H1 (cell line): Measurements from ENCODE around the gene BNIP5. TPM values are rescaled to one million over a fixed set of nuclear protein-coding genes. Genes with fewer than 3 reads are reported as not detected.

Experiments
- CHD2 ChIP-seq: IDR thresholded peaks from 2 replicates; pipeline ENCODE4 v1.6.1; 2012; ENCODE audit warnings: low read length, improper control_type of control experiment
- CHD7 ChIP-seq: fragments of 300-600 bp; sonication (generic); IDR thresholded peaks from 2 replicates; pipeline ENCODE4 v1.7.1; 2012; ENCODE audit warnings: low read length, moderate library complexity, mild to moderate bottlenecking, inconsistent platforms; ENCODE audit not compliant: insufficient replicate concordance
- JUND ChIP-seq: IDR thresholded peaks from 2 replicates; pipeline ENCODE4 v1.6.1; 2011; ENCODE audit warnings: mild to moderate bottlenecking, improper control_type of control experiment, low read length
- NANOG ChIP-seq: IDR thresholded peaks from 2 replicates; pipeline ENCODE4 v1.6.1; 2011; ENCODE audit warnings: low read length, low read depth, mild to moderate bottlenecking, inconsistent platforms; ENCODE audit not compliant: insufficient read depth, poor library complexity, severe bottlenecking
- TEAD4 ChIP-seq: IDR thresholded peaks from 2 replicates; pipeline ENCODE4 v1.6.1; 2012; ENCODE audit warnings: low read depth, low read length, inconsistent platforms, mixed read lengths
- polyA plus RNA-seq, 7 experiments: library from polyadenylated mRNA; depleted of rRNA in 3 of 7; stranded (reverse) in 5 of 7; unstranded in 2 of 7; fragments of >200 nt in 5 of 7; fragments of 200-250 nt in 2 of 7; gene quantifications; 1 replicate in 5 of 7; 2 replicates in 1 of 7; 4 replicates in 1 of 7; pipeline versions ENCODE4 v1.2.1 to v1.2.3, GENCODE V29; 2011 to 2013; ENCODE audit warnings: missing spikeins in 2 of 7, mixed read lengths in 2 of 7
- total RNA-seq: library from RNA; stranded (reverse); fragmentation: NEBNext Ultra II Directional; extraction: Animal tissue kit (Norgen Biotek cat#: 25700); gene quantifications from 2 replicates; pipeline ENCODE4 v1.2.1, GENCODE V29; 2021

Gene BNIP5
- total and polyA plus RNA-seq, 2 of the 8 experiments (the other 6 are each of a cell fraction or from before 2014, with no cell fraction given) = not detected

DNA sequence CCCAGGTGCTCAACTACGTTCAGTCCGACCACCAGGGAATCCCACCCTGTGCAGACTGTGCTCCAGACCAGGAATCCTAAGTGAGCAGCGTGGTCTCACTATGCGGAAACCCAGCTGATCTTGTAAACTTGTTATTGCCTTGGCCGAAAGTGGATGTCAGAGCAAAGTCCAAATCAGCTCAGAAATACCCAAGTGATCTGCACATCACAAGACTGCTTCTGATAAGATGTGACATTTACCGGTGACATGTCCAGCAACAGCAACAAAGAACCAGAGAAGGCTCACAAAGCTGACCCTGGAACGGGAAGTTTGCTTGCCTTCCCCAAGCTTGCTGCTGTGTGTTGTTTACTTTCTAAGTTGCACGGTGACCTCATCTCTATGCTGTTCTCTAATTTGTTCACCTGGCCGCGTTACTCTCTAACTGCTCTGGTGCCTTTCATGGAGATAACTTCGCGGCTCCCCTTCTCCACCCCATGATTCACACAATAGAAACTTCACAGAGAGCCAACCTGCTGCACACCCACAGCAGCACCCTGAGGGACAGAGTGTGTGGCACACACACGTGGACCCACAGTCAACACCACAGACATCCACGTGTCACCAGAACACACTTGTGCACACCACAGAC is 1.7 kb downstream of the BNIP5 start (continued):
- TF ChIP-seq CHD7 = no peak
- no peak for TF ChIP-seq NANOG
- TF ChIP-seq TEAD4 = no peak
- TF ChIP-seq CHD2 = no peak
- no peak for TF ChIP-seq JUND
- TF ChIP-seq, all 59 proteins: peak for 0
